Measurements from ENCODE around the gene ZNRF3.
"Not testable (repeated sequence)": the region's sequence is repeated elsewhere in the genome, so short reads cannot be mapped to it uniquely, and the experiment has no call there.

Gene ZNRF3

DNA sequence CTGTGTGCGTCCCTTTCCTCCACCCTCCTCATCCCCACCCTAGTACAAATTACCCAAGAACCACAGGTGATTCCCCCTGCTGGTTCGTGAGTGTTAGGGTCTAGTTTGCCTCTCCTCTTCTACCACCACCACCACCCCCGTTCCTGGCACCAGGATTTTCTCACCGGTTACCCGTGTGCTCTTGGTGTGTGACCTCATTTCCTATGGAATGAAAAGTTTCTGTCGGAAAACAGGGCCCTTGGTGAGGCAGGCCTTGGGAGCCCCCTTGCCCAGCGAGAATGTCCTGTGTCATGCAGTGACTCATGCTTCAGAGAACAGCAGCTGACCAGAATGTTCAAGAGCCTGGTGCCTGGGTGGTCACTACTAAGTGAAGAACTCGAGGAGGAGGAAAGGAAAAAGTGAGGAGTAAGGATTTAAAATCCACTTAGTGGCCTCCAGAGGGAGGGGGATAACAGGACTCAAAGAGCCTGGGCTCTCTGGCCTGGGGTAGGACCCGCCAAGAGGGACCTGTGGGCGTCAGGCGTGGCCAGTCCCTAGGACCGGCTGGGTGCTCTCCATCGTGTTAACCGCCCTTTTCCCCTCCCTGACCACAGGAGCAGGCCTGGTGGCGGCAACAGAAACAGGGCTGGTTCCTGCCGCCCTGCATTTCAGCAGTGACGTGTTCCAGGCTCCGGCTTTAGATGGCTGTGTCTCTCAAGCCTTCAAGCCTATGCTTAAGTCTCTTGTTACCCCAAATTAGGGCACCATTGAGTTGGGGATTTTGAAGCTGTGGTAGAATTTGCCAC, 148.0 kb downstream of the ZNRF3 start:
- Mint-ChIP-seq H3K9me3 (no peaks in the 10 kb centered on the region), H3K27me3 (peaks cover 81% of the 10 kb centered on the region), H3K27ac (no peak overlapping the region)

GRCh38 chr22:29032014-29032475, 148.7 kb downstream of the ZNRF3 start:
- Mint-ChIP-seq H3K9me3 (no peaks in the 10 kb centered on the region), H3K4me3 (no peak overlapping the region), H3K4me1 (ENCODE audit: low read depth) (peaks cover 16% of the 10 kb centered on the region), H3K27ac (no peak overlapping the region), H3K27me3 (peaks cover 76% of the 10 kb centered on the region), H3K36me3 (ENCODE audit: low read depth) (no peaks in the 10 kb centered on the region)
- no peak for DNase-seq

More for the DNA sequence above, 148.0 kb downstream of the ZNRF3 start:
- Mint-ChIP-seq H3K36me3 (ENCODE audit: low read depth) (no peaks in the 10 kb centered on the region), H3K4me1 (ENCODE audit: low read depth) (peaks cover 16% of the 10 kb centered on the region), H3K4me3 (no peak overlapping the region)
- DNase-seq = no peak

GRCh38 chr22:29032584-29032983, 149.2 kb downstream of the ZNRF3 start:
- peaks cover 16% of the 10 kb centered on the region for H3K4me1 Mint-ChIP-seq (ENCODE audit: low read depth)
- H3K27ac Mint-ChIP-seq = no peak overlapping the region
- H3K9me3 Mint-ChIP-seq = no peaks in the 10 kb centered on the region
- DNase-seq = no peak
- no peak overlapping the region for H3K4me3 Mint-ChIP-seq
- peaks cover 72% of the 10 kb centered on the region for H3K27me3 Mint-ChIP-seq
- H3K36me3 Mint-ChIP-seq (ENCODE audit: low read depth) = no peaks in the 10 kb centered on the region

- peaks cover 39% of the 10 kb centered on the region for H3K27me3 Mint-ChIP-seq
- no peak overlapping the region for H3K27ac Mint-ChIP-seq
- DNase-seq = no peak
- H3K4me1 Mint-ChIP-seq (ENCODE audit: low read depth) = peaks cover 1% of the 10 kb centered on the region
- H3K36me3 Mint-ChIP-seq (ENCODE audit: low read depth) = no peaks in the 10 kb centered on the region
- H3K9me3 Mint-ChIP-seq = no peaks in the 10 kb centered on the region
- H3K4me3 Mint-ChIP-seq = no peak overlapping the region
These were observed 154.1 kb downstream of the ZNRF3 start for GRCh38 chr22:29037340-29037932.

- Mint-ChIP-seq H3K27ac (no peak overlapping the region), H3K9me3 (no peaks in the 10 kb centered on the region), H3K4me3 (no peak overlapping the region), H3K36me3 (ENCODE audit: low read depth) (no peaks in the 10 kb centered on the region), H3K27me3 (peaks cover 24% of the 10 kb centered on the region), H3K4me1 (ENCODE audit: low read depth) (peaks cover 1% of the 10 kb centered on the region)
- no peak for DNase-seq
These were observed 155.8 kb downstream of the ZNRF3 start for GRCh38 chr22:29039148-29039547.

DNA sequence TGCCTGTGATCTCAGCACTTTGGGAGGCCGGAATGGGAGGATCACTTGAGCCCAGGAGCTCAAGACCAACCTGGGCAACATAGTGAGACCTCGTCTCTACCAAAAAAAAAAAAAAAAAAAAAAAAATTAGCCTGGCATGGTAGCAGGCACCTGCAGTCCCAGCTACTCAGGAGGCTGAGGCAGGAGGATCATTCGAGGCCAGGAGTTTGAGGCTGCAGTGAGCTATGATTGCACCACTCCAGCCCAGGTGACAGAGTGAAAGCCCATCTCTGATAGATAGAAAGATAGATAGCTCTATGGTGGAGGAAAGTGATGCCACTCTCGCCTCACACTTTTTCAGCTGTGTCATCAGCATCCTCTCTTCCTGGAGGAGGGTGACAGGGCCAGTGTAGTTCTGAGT, 156.3 kb downstream of the ZNRF3 start:
- H3K27ac Mint-ChIP-seq; H3K36me3 Mint-ChIP-seq (ENCODE audit: low read depth); H3K4me3 Mint-ChIP-seq; H3K9me3 Mint-ChIP-seq; H3K4me1 Mint-ChIP-seq (ENCODE audit: low read depth); DNase-seq: not testable (repeated sequence)
- peaks cover 20% of the 10 kb centered on the region for H3K27me3 Mint-ChIP-seq

GRCh38 chr22:29040385-29041275, 157.3 kb downstream of the ZNRF3 start:
- no peaks in the 10 kb centered on the region for H3K9me3 Mint-ChIP-seq
- DNase-seq = peak; percentile 53
- no peak overlapping the region for H3K27ac Mint-ChIP-seq
- peaks cover 19% of the 10 kb centered on the region for H3K27me3 Mint-ChIP-seq
- H3K4me1 Mint-ChIP-seq (ENCODE audit: low read depth) = peaks cover 1% of the 10 kb centered on the region
- no peak overlapping the region for H3K4me3 Mint-ChIP-seq
- no peaks in the 10 kb centered on the region for H3K36me3 Mint-ChIP-seq (ENCODE audit: low read depth)

DNA sequence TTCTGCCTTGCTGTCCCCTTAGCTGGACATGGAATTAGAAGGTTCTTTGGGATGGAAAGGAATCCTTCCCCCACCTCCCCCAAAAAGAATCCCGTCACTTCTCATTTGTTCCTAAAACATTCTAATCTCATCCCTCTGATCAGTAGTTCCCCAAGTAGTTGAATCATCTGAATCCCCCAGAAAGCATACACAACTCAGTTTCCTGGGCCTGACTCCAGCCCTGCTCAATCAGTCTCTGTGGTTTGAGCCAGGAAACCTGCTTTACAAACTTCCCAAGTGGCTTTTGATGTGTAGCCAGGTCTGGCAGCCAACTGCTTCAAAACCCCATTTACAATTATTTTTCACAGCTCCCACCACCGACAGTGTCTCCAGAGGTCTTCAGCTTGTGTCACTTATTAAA, 158.0 kb downstream of the ZNRF3 start:
- no peak overlapping the region for H3K27ac Mint-ChIP-seq
- H3K9me3 Mint-ChIP-seq = no peaks in the 10 kb centered on the region
- no peak overlapping the region for H3K4me3 Mint-ChIP-seq
- peaks cover 1% of the 10 kb centered on the region for H3K4me1 Mint-ChIP-seq (ENCODE audit: low read depth)
- peaks cover 13% of the 10 kb centered on the region for H3K27me3 Mint-ChIP-seq
- H3K36me3 Mint-ChIP-seq (ENCODE audit: low read depth) = peaks cover 3% of the 10 kb centered on the region
- DNase-seq = no peak

DNA sequence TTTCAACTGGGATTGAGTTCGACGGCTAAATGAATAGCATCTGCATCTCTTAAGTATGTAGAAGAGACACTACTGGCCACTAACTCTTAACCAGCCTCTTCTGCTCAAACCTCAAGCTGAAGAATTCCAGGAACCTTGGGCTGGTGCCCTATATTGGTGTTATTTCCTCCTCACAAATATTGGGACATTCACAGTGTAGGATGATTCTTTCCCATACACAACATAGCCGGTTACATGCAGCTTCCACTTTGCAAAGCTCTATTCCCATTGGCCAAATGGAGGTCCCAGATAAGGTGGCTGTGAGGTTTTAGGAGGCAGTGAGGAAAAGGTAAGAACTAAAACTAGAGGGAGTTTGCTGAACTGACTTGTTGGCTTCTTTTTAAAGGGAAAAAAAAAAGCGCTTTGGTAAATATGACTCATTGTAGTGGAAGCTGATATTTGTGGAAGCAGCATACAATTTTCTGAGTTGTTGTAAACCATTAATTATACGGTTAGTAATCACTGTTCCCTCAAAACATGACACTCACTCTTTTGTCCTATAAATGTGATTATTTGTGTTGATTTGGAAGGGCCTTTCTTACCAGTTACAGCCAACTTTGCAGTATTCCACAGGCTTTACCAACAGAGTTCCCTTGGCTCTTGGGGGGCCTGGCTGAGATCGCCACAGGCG, 160.7 kb downstream of the ZNRF3 start:
- Mint-ChIP-seq H3K27me3 (peaks cover 13% of the 10 kb centered on the region), H3K4me3 (no peak overlapping the region), H3K36me3 (ENCODE audit: low read depth) (peaks cover 4% of the 10 kb centered on the region), H3K27ac (no peak overlapping the region), H3K9me3 (no peaks in the 10 kb centered on the region), H3K4me1 (ENCODE audit: low read depth) (peaks cover 1% of the 10 kb centered on the region)
- no peak for DNase-seq

GRCh38 chr22:29044657-29045176, 161.3 kb downstream of the ZNRF3 start:
- Mint-ChIP-seq H3K9me3 (no peaks in the 10 kb centered on the region), H3K27ac (no peak overlapping the region), H3K36me3 (ENCODE audit: low read depth) (peaks cover 9% of the 10 kb centered on the region), H3K4me1 (ENCODE audit: low read depth) (peaks cover 1% of the 10 kb centered on the region), H3K4me3 (no peak overlapping the region), H3K27me3 (peaks cover 13% of the 10 kb centered on the region)
- no peak for DNase-seq

- Mint-ChIP-seq H3K27me3 (no peaks in the 10 kb centered on the region), H3K9me3 (no peaks in the 10 kb centered on the region), H3K27ac (no peak overlapping the region), H3K4me1 (ENCODE audit: low read depth) (no peaks in the 10 kb centered on the region), H3K4me3 (no peak overlapping the region), H3K36me3 (ENCODE audit: low read depth) (peaks cover 9% of the 10 kb centered on the region)
- DNase-seq = no peak
These were observed 165.7 kb downstream of the ZNRF3 start for GRCh38 chr22:29048822-29049654.

GRCh38 chr22:29049655-29050263, 166.4 kb downstream of the ZNRF3 start:
- H3K27me3 Mint-ChIP-seq = no peaks in the 10 kb centered on the region
- no peak for DNase-seq
- no peaks in the 10 kb centered on the region for H3K9me3 Mint-ChIP-seq
- H3K4me3 Mint-ChIP-seq = no peak overlapping the region
- H3K27ac Mint-ChIP-seq = no peak overlapping the region
- H3K4me1 Mint-ChIP-seq (ENCODE audit: low read depth) = no peaks in the 10 kb centered on the region
- H3K36me3 Mint-ChIP-seq (ENCODE audit: low read depth) = peaks cover 9% of the 10 kb centered on the region

DNA sequence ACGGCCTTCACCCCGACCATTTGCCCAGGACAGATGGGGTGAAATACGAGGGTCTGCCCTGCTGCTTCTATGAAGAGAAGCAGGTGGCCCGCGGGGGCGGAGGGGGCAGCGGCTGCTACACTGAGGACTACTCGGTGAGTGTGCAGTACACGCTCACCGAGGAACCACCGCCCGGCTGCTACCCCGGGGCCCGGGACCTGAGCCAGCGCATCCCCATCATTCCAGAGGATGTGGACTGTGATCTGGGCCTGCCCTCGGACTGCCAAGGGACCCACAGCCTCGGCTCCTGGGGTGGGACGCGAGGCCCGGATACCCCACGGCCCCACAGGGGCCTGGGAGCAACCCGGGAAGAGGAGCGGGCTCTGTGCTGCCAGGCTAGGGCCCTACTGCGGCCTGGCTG, 167.1 kb downstream of the ZNRF3 start:
- no peak overlapping the region for H3K4me3 Mint-ChIP-seq
- H3K27ac Mint-ChIP-seq = no peak overlapping the region
- DNase-seq = no peak
- H3K36me3 Mint-ChIP-seq (ENCODE audit: low read depth) = peaks cover 9% of the 10 kb centered on the region
- H3K9me3 Mint-ChIP-seq = no peaks in the 10 kb centered on the region
- H3K27me3 Mint-ChIP-seq = no peaks in the 10 kb centered on the region
- no peaks in the 10 kb centered on the region for H3K4me1 Mint-ChIP-seq (ENCODE audit: low read depth)
